Adrenal gland (tissue), 12 donors: ENCODE measurements around the gene ARHGAP25. TPM values are rescaled to one million over a fixed set of nuclear protein-coding genes. Genes with fewer than 3 reads are reported as not detected.

Source experiments
- DNase-seq, 7 donors: peaks; one replicate each; pipeline ENCODE4 v3.0.0-alpha.2; 2019 to 2020
- H3K27ac ChIP-seq, 5 donors: fragments of 200-600 bp; sonication (generic) in 4 of 5; 1 replicate in 3 of 5; 2 replicates in 2 of 5; pipeline versions ENCODE4 v1.5.1 to v1.8.0; 2016 to 2020; ENCODE audit warnings: mild to moderate bottlenecking in 1 of 5
- H3K27me3 ChIP-seq: fragments of 200-600 bp; 2 replicates; pipeline ENCODE4 v1.8.0; 2021
- H3K36me3 ChIP-seq, 2 donors: fragments of 200-600 bp; replicated peaks in 1 of 2; 1 replicate in 1 of 2; 2 replicates in 1 of 2; pipeline versions ENCODE4 v1.5.1 to v1.8.0; 2018 to 2022
- H3K4me1 ChIP-seq, 2 donors: fragments of 200-600 bp; replicated peaks in 1 of 2; 1 replicate in 1 of 2; 2 replicates in 1 of 2; pipeline versions ENCODE4 v1.5.1 to v1.8.0; 2018 to 2021
- H3K4me3 ChIP-seq, 4 donors: fragments of 200-600 bp; sonication (generic) in 3 of 4; one replicate each; pipeline ENCODE4 v1.5.1; 2016 to 2018
- H3K9me3 ChIP-seq, 3 donors: fragments of 200-600 bp; sonication (generic) in 1 of 3; replicated peaks in 1 of 3; 1 replicate in 2 of 3; 2 replicates in 1 of 3; pipeline versions ENCODE4 v1.5.1 to v1.8.0; 2016 to 2021
- CTCF ChIP-seq, 6 experiments: fragments of 450-650 bp in 4 of 6; fragments of 200-600 bp in 2 of 6; sonication (generic) in 1 of 6; IDR thresholded peaks; 1 replicate in 5 of 6; 2 replicates in 1 of 6; pipeline versions ENCODE4 v1.5.1 to v1.8.0; 2016 to 2021; ENCODE audit warnings: antibody characterized with exemption in 6 of 6, mild to moderate bottlenecking in 2 of 6, moderate library complexity in 1 of 6
- POLR2A ChIP-seq, 2 donors: fragments of 450-650 bp; IDR thresholded peaks; one replicate each; pipeline ENCODE4 v1.6.1; 2017; ENCODE audit warnings: antibody characterized with exemption in 2 of 2, mild to moderate bottlenecking in 2 of 2, moderate library complexity in 1 of 2
- WGBS, 4 donors: extraction: QIAGEN DNeasy Blood & Tissue Kit in 2 of 4; methylation state at CpG; one replicate each; pipeline versions ENCODE4 v1.1.5 to v1.1.7; 2013 to 2017; 5-methylcytosine and 5-hydroxymethylcytosine counted together
- intact Hi-C, 2 donors: fragments of 100-400 bp; cut with DNase I; formaldehyde crosslinking; loops; one replicate each; pipeline versions ENCODE4 v1.14.1 to v1.15.0; 2022 to 2023
- polyA plus RNA-seq, 3 donors: library from polyadenylated mRNA; stranded (reverse); fragments of 200-250 nt in 2 of 3; fragments of 350-450 nt in 1 of 3; fragmentation: Illumina TruSeq in 1 of 3; extraction: RNeasy Lipid Tissue Mini Kit (QIAGEN cat#74804) in 1 of 3; gene quantifications; one replicate each; pipeline ENCODE4 v1.2.3, GENCODE V29; 2013 to 2014
- total RNA-seq, 9 donors: library from RNA; depleted of rRNA in 4 of 9; stranded (reverse); fragments of >200 nt in 4 of 9; fragments of 120-200 nt in 1 of 9; fragmentation: NEBNext Ultra II Directional in 1 of 9; extraction: Animal tissue kit (Norgen Biotek cat#: 25700) in 1 of 9; gene quantifications; one replicate each; pipeline versions ENCODE4 v1.1.0 to v1.2.4, GENCODE V29; 2013 to 2023
- donor health status: healthy with polysubstance abuse.
- donor health status: Bipolar disorder and iron deficiency.
- donor health status: DM: yes; HTN: yes; CAD: no.
- donor health status: DM: no; HTN: no; CAD: no.
- donor health status: DM: no; HTN: no; CAD: no.
- donor health status: DM: yes; HTN: yes; CAD: no.

Gene ARHGAP25
- total and polyA plus RNA-seq, 12 donors = 5.5 to 17.6 (median 10.6) TPM

- Histone ChIP-seq H3K4me3 (no peak overlapping the region), H3K27me3 (no peaks in the 10 kb centered on the region), H3K36me3 (no peaks in the 10 kb centered on the region), H3K27ac (no peak overlapping the region), H3K4me1 (peaks cover 0 to 6% of the 10 kb centered on the region in 2 donors), H3K9me3 (no peaks in the 10 kb centered on the region)
- intact Hi-C loops = loop anchor here in 1 of 2 donors (5.0 to 10.0 kb wide), 2 partner anchors 212 to 246 kb away; partner anchors contain the start of genes APLF and FBXO48
- no peak for DNase-seq
- WGBS, 4 donors = 48 to 64% (median 62%) methylated on average over 1 of the region's 1 CpG
- TF ChIP-seq POLR2A (IDR thresholded peaks at IDR 0.05) (no peak), CTCF (IDR thresholded peaks at IDR 0.05) (no peak)
Observed at GRCh38 chr2:68710756-68711155, 23.9 kb upstream of the ARHGAP25 start.

- peak overlapping the region in 2 of 5 donors; percentile 44 to 52 for H3K27ac ChIP-seq
- no peaks in the 10 kb centered on the region for H3K9me3 ChIP-seq
- WGBS, 4 donors = 36 to 71% (median 51%) methylated on average over 3 of the region's 3 CpGs
- DNase-seq = peak; percentile 27 to 74 (median 53)
- H3K36me3 ChIP-seq = no peaks in the 10 kb centered on the region
- no peak overlapping the region for H3K4me3 ChIP-seq
- H3K4me1 ChIP-seq = peaks cover 0 to 7% of the 10 kb centered on the region in 2 donors
- TF ChIP-seq CTCF (IDR thresholded peaks at IDR 0.05) (no peak), POLR2A (IDR thresholded peaks at IDR 0.05) (no peak)
- intact Hi-C loops = loop anchor here in 1 of 2 donors (5.0 to 10.0 kb wide), 2 partner anchors 207 to 250 kb away; partner anchors contain the start of genes APLF and FBXO48
- H3K27me3 ChIP-seq = no peaks in the 10 kb centered on the region
Observed at GRCh38 chr2:68714866-68715265, 19.7 kb upstream of the ARHGAP25 start.

GRCh38 chr2:68715353-68716041 lies 19.1 kb upstream of the ARHGAP25 start:
- Histone ChIP-seq H3K27ac (peak overlapping the region in 3 of 5 donors; percentile 10 to 44 (median 11)), H3K27me3 (no peaks in the 10 kb centered on the region), H3K36me3 (no peaks in the 10 kb centered on the region), H3K4me1 (peaks cover 0 to 7% of the 10 kb centered on the region in 2 donors), H3K4me3 (no peak overlapping the region), H3K9me3 (no peaks in the 10 kb centered on the region)
- DNase-seq = peak; percentile 58 to 86 (median 72)
- intact Hi-C loops = loop anchor here in 1 of 2 donors (10.0 kb wide), 1 partner anchor 251 kb away; the partner anchor contains the start of genes APLF and FBXO48
- TF ChIP-seq CTCF (IDR thresholded peaks at IDR 0.05) (peak; percentile 43 to 74 (median 58)), POLR2A (IDR thresholded peaks at IDR 0.05) (no peak)
- 42 to 45% (median 44%) methylated on average over 12 to 13 of the region's 13 CpGs for WGBS, 4 donors

- intact Hi-C loops = loop anchor here in 1 of 2 donors (10.0 kb wide), 1 partner anchor 252 kb away; the partner anchor contains the start of genes APLF and FBXO48
- H3K27me3 ChIP-seq = no peaks in the 10 kb centered on the region
- no peak for TF ChIP-seq CTCF (IDR thresholded peaks at IDR 0.05)
- TF ChIP-seq POLR2A (IDR thresholded peaks at IDR 0.05) = no peak
- H3K27ac ChIP-seq = no peak overlapping the region
- H3K9me3 ChIP-seq = no peaks in the 10 kb centered on the region
- 70 to 73% (median 72%) methylated on average over 8 of the region's 8 CpGs for WGBS, 4 donors
- H3K4me1 ChIP-seq = peaks cover 0 to 7% of the 10 kb centered on the region in 2 donors
- DNase-seq = no peak
- no peaks in the 10 kb centered on the region for H3K36me3 ChIP-seq
- no peak overlapping the region for H3K4me3 ChIP-seq
Observed at GRCh38 chr2:68716604-68717304, 17.9 kb upstream of the ARHGAP25 start.
